PC-3 (cell line): Measurements from ENCODE around the gene RERE.

Experiments used
- EZH2 ChIP-seq: fragments of 300-600 bp; sonication (generic); IDR thresholded peaks from one replicate; pipeline ENCODE4 v1.6.1; 2017; ENCODE audit warnings: antibody characterized with exemption, mild to moderate bottlenecking, low read length; ENCODE audit not compliant: unreplicated experiment
- EZH2phosphoT487 ChIP-seq: fragments of 300-600 bp; sonication (generic); IDR thresholded peaks from 2 replicates; pipeline ENCODE4 v1.6.1; 2018; ENCODE audit warnings: mild to moderate bottlenecking, antibody characterized with exemption, low read length, borderline replicate concordance
- TF ChIP-seq, protein P1 (sequence below): fragments of 300-600 bp; sonication (generic); conservative IDR thresholded peaks from 2 replicates; pipeline ENCODE4 v1.5.1; 2017; ENCODE audit warnings: antibody characterized with exemption, low read depth, mild to moderate bottlenecking, low read length

DNA sequence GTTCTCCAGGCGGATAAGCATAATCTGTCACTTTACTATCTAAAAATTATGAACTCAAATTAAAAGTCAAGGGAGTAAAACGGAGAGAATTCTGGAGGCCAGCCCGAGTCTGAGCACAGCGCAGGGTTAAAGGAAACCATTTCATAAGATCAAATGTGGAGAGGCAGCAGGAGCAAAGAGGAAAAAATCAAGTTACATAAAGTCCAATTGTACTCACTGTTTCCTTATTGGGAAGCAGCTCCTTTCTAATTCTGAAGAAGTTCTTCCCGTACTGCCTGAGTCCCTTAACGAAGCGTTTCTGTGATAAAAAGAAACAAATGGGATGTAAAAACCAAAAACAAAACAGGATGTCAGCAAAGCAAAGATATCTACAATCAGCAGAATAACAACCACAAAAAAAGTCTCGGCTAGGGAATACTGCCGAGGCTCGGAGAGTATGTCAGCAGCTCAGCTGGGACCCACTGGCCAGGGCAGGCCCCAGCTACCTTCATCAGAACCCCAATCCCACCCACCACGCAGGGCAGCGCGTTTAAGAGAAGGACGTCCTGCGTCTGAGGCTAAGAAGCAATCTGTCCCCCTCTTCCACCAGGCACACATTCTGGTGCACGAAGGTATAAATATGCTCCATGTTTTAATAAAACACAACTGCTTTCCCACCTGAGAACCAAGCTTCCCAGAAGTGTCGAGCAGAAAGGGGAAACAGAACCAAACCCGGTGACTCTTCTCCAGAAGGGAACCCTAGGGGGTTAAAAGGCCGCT is 394.8 kb downstream of the RERE start:
- TF ChIP-seq, protein P1, sequence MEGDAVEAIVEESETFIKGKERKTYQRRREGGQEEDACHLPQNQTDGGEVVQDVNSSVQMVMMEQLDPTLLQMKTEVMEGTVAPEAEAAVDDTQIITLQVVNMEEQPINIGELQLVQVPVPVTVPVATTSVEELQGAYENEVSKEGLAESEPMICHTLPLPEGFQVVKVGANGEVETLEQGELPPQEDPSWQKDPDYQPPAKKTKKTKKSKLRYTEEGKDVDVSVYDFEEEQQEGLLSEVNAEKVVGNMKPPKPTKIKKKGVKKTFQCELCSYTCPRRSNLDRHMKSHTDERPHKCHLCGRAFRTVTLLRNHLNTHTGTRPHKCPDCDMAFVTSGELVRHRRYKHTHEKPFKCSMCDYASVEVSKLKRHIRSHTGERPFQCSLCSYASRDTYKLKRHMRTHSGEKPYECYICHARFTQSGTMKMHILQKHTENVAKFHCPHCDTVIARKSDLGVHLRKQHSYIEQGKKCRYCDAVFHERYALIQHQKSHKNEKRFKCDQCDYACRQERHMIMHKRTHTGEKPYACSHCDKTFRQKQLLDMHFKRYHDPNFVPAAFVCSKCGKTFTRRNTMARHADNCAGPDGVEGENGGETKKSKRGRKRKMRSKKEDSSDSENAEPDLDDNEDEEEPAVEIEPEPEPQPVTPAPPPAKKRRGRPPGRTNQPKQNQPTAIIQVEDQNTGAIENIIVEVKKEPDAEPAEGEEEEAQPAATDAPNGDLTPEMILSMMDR: no peak
- TF ChIP-seq EZH2 (no peak), EZH2phosphoT487 (no peak)
